Nucleus accumbens (tissue), 56 donors: ENCODE measurements around the gene GALNS.
"Not testable (repeated sequence)": the region's sequence is repeated elsewhere in the genome, so short reads cannot be mapped to it uniquely, and the experiment has no call there.

Experiments used
- DNase-seq, 56 donors: peaks; one replicate each; lab custom pipeline; 2025; lab: John Stamatoyannopoulos, UW

GALNS gene

GRCh38 chr16:88792078-88792550, 64.6 kb downstream of the GALNS start:
- DNase-seq: no peak

- DNase-seq: peak in 2 of 56 donors; percentile 24 to 34
These were observed 66.2 kb downstream of the GALNS start for GRCh38 chr16:88790312-88791211.

- DNase-seq: peak in 2 of 56 donors; percentile 17 to 22
These were observed 67.2 kb downstream of the GALNS start for GRCh38 chr16:88789594-88789993.

- DNase-seq: not testable (repeated sequence)
These were observed 68.0 kb downstream of the GALNS start for GRCh38 chr16:88788749-88789148.

- no peak for DNase-seq
These were observed 69.0 kb downstream of the GALNS start for GRCh38 chr16:88787579-88788314.

GRCh38 chr16:88785106-88785924, 71.4 kb downstream of the GALNS start, which contains the start of gene PIEZO1:
PIEZO1 (minus strand) TSS chr16:88785220; CDS start chr16:88784964, 256 bp downstream.
- DNase-seq: peak in 45 of 56 donors; percentile 12 to 82 (median 40)

- no peak for DNase-seq
These were observed 72.0 kb downstream of the GALNS start for GRCh38 chr16:88784856-88785105.

- peak in 14 of 56 donors; percentile 9 to 56 (median 21) for DNase-seq
These were observed 72.5 kb downstream of the GALNS start for GRCh38 chr16:88784074-88784855.

- DNase-seq: peak in 44 of 56 donors; percentile 9 to 79 (median 46)
These were observed 73.2 kb downstream of the GALNS start for GRCh38 chr16:88783391-88784073.

GRCh38 chr16:88782454-88783390, 74.0 kb downstream of the GALNS start:
- peak in 20 of 56 donors; percentile 13 to 52 (median 32) for DNase-seq

GRCh38 chr16:88781140-88782077, 75.3 kb downstream of the GALNS start:
- peak in 3 of 56 donors; percentile 5 to 35 (median 15) for DNase-seq

GRCh38 chr16:88780142-88781062, 76.3 kb downstream of the GALNS start:
- no peak for DNase-seq

- no peak for DNase-seq
These were observed 77.2 kb downstream of the GALNS start for GRCh38 chr16:88779406-88780141.

GRCh38 chr16:88778541-88779065, 78.1 kb downstream of the GALNS start:
- DNase-seq: no peak

GRCh38 chr16:88778271-88778525, 78.5 kb downstream of the GALNS start:
- no peak for DNase-seq
